SK-N-MC (cell line): Measurements from ENCODE around the gene STMN1.

Source experiments
- EZH2 ChIP-seq: fragments of 200-600 bp; sonication (generic); IDR thresholded peaks from one replicate; pipeline ENCODE4 v1.6.1; 2017; ENCODE audit warnings: antibody characterized with exemption
- POLR2AphosphoS5 ChIP-seq: IDR thresholded peaks from 2 replicates; pipeline ENCODE4 v1.6.1; 2012; ENCODE audit warnings: mild to moderate bottlenecking, low read depth, low read length, borderline replicate concordance

GRCh38 chr1:25881266-25881665, 25.0 kb downstream of the STMN1 start:
- no peak for TF ChIP-seq POLR2AphosphoS5
- no peak for TF ChIP-seq EZH2
